NCI-H2227 treated with DMSO at 0.1 percent for 48 hours (cell line): ENCODE results near the gene DLEC1.

ENCODE experiments used
- DNase-seq: peaks from one replicate; lab custom pipeline; 2025; lab: John Stamatoyannopoulos, UW

DLEC1 gene, protein sequence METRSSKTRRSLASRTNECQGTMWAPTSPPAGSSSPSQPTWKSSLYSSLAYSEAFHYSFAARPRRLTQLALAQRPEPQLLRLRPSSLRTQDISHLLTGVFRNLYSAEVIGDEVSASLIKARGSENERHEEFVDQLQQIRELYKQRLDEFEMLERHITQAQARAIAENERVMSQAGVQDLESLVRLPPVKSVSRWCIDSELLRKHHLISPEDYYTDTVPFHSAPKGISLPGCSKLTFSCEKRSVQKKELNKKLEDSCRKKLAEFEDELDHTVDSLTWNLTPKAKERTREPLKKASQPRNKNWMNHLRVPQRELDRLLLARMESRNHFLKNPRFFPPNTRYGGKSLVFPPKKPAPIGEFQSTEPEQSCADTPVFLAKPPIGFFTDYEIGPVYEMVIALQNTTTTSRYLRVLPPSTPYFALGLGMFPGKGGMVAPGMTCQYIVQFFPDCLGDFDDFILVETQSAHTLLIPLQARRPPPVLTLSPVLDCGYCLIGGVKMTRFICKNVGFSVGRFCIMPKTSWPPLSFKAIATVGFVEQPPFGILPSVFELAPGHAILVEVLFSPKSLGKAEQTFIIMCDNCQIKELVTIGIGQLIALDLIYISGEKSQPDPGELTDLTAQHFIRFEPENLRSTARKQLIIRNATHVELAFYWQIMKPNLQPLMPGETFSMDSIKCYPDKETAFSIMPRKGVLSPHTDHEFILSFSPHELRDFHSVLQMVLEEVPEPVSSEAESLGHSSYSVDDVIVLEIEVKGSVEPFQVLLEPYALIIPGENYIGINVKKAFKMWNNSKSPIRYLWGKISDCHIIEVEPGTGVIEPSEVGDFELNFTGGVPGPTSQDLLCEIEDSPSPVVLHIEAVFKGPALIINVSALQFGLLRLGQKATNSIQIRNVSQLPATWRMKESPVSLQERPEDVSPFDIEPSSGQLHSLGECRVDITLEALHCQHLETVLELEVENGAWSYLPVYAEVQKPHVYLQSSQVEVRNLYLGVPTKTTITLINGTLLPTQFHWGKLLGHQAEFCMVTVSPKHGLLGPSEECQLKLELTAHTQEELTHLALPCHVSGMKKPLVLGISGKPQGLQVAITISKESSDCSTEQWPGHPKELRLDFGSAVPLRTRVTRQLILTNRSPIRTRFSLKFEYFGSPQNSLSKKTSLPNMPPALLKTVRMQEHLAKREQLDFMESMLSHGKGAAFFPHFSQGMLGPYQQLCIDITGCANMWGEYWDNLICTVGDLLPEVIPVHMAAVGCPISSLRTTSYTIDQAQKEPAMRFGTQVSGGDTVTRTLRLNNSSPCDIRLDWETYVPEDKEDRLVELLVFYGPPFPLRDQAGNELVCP (N-terminal part only)

DNA sequence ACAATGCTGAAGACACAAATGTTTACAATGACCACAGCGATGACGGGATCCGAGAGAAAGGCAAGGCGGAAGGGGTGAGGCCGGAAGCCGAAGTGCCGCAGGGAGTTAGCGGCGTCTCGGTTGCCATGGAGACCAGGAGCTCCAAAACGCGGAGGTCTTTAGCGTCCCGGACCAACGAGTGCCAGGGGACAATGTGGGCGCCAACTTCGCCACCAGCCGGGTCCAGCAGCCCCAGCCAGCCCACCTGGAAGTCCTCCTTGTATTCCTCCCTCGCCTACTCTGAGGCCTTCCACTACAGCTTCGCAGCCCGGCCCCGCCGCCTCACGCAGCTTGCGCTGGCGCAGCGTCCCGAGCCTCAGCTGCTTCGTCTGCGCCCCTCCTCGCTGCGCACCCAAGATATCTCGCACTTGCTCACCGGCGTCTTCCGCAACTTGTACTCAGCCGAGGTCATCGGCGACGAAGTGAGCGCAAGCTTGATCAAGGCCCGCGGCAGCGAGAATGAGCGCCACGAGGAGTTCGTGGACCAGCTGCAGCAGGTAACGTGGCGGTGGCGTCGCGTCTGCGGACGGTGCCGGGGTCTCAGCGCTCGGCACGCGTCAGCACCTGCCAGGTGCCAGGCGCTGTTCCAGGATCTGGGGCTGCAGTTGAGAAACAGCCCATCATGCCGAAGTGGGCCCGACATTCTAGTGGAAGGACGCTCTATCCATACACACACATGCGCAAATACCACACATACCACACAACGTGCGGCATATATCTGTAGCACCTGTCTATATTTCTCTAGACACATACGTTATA, at the start of gene DLEC1:
TSS of gene DLEC1 (plus strand) at position 108 of the 798 bp plus-strand sequence. CDS start at position 126, 18 bp downstream.
- peak; percentile 67 for DNase-seq

DNA sequence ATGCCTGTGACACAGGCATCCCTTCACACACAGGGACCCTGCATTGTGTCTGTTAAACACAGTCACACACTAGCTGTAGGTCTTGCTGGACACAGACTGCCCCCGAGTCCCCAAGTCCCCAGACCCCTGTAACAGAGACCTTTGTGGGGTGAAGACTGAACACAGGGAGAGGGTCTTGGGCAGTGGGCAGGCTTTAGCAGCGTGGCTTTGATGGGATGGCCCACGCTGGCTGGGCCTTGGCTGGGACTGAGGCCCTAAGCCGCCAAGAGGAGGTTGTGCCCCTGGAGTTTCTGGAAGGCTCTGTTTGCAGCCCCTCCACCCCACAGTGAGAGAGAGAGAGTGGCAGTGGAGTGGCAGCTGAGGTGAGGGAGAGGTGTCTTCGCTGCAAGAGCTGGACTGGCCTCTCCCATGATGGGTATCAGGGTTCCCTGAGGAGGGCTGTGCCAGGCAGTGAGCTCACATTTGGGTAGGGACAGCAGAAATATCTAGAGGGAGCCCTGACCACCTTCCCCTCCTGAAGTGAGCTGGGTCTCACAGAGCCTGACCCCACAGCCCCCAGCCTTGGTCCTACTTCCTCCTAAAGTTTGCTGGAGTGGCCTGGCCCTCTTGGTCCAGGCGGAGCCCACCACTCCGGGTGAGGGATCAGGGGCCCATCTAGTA, 49.1 kb upstream of the DLEC1 start:
- no peak for DNase-seq

GRCh38 chr3:37990527-37990926, 48.5 kb upstream of the DLEC1 start, which contains the start of gene VILL:
Gene VILL (plus strand): TSS chr3:37990786. CDS start chr3:37993673, 2,887 bp downstream.
- no peak for DNase-seq

DNA sequence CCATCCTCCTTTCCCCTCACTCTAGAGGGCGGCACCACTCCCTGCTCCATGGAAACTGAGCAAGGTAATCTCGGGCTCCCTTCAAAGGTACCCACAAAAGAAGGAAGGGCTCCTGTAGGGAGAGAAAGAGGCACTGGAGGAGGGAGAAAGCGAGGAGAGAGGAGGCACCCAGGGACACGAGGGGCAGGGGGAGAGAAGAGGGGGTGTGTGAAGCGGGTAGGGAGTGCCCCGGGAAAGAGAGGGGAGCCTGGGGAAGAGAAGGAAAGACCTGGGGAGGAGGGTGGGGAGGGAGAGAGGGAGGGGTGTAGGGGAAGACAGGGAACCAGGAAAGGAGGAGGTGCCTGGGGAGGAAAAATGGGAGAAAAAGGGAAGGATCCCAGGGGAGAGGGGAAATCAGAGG, 47.9 kb upstream of the DLEC1 start:
- DNase-seq, result no peak

GRCh38 chr3:37991823-37992222, 47.2 kb upstream of the DLEC1 start:
- no peak for DNase-seq

- no peak for DNase-seq
Measured at GRCh38 chr3:37992271-37993066, 46.5 kb upstream of the DLEC1 start.

DNA sequence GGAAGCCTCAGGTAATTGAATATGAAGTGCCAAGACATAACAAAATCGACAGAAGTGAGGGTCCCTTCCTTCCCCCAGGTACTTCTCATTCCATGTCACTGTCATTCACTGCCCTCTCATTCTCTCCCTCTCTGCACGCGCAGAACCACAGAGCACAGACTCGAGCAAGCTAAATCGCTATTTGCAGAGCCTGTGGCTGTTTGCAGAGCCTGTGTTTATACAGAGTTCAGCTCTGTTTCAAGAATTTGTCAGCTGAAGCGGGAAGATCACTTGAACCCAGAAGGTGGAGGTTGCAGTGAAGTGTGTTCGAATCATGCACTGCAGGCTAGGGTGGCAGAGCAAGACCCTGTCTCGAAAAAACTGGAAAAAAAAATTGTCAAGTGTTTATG, 45.9 kb upstream of the DLEC1 start:
- no peak for DNase-seq

DNA sequence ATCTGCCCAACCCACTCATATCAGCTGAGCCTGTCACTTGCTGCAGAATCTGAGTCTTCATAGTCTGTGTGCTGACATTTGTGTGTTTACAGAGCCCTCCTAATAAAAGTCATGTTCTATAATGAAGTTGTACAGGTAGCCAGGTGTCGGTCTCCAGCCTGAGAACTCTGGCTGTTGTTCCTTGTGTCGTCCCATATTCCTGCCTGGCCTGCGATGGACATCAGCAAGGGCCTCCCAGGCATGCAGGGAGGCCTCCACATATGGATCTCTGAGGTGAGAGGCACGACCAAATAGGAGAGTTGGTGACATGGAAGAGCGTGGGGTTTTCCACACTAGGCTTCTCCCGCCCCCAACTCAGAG, 45.6 kb upstream of the DLEC1 start:
- DNase-seq, result no peak

- peak; percentile 9 for DNase-seq
Measured at GRCh38 chr3:37993820-37994638, 45.0 kb upstream of the DLEC1 start.

DNA sequence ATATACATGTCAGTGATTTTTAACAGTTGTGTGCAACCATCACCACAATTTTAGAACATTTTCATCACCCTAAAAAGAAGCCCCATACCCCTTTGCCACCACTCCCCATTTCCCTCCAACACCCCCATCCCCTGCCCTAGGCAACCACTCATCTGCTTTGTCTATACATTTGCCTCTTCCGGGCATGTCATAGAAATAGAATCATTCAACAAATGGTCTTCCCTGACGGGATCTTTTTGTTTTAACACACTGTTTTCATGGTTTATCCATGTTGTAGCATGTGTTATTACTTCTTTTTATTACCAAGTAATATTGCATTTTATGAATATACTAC, 44.4 kb upstream of the DLEC1 start:
- DNase-seq, result no peak

GRCh38 chr3:37995652-37996641, 43.1 kb upstream of the DLEC1 start:
- no peak for DNase-seq

GRCh38 chr3:37996785-37997301, 42.2 kb upstream of the DLEC1 start:
- peak; percentile 13 for DNase-seq

GRCh38 chr3:37997342-37997741, 41.7 kb upstream of the DLEC1 start:
- DNase-seq, result no peak

GRCh38 chr3:37997791-37998370, 41.1 kb upstream of the DLEC1 start:
- no peak for DNase-seq

GRCh38 chr3:37999836-38000235, 39.2 kb upstream of the DLEC1 start:
- no peak for DNase-seq

GRCh38 chr3:38000242-38000916, 38.6 kb upstream of the DLEC1 start:
- no peak for DNase-seq
